Activated T-cell treated with anti-CD3 and anti-CD28 coated beads, Interleukin-2, amount 50 U/mL, for 48 hours (primary cell): Measurements from ENCODE around the gene APELA.
"Not testable (repeated sequence)": the region's sequence is repeated elsewhere in the genome, so short reads cannot be mapped to it uniquely, and the experiment has no call there.

Experiments
- DNase-seq, 2 experiments: peaks; one replicate each; pipeline ENCODE4 v3.0.0-alpha.2; 2020

The APELA gene

DNA sequence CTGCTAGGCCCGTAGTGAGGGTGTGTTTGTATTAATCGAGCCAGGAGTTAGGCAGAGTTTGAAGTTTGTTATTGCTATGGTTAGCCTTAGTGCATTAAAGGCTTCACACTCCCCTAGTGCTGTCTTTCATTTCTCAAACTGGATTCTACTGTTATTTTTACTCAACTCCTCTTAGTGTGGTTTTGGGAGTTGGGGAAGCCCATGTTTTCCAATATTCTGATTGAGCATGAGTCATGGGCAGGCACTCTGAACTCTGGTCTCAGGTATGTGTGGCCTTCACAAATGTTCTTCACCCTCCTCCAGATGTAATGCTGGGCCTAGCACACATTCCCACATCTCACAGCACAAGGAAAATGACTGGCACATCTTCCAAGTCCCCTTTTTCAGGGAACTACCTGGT lies 50.1 kb downstream of the APELA start:
- not testable (repeated sequence) for DNase-seq

DNA sequence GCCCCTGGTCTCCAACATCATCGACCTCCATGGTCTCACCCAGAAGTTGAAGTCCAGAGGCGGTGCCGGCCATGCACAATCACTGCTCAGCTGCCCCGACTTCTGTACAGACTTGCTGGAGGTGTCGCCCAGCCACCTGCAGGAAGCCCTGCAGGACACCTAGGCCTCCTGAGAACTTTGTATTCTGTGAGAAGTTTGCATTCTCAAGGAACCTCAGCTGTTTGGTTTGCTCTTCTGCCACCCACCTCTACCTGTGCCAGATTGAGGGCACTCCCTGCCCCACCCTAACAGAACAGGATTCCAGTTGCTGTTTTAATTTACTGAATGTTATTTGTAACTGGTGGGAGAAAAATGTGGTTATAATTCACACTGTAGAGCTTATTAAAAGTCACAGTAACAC lies 53.7 kb downstream of the APELA start:
- no peak for DNase-seq

DNA sequence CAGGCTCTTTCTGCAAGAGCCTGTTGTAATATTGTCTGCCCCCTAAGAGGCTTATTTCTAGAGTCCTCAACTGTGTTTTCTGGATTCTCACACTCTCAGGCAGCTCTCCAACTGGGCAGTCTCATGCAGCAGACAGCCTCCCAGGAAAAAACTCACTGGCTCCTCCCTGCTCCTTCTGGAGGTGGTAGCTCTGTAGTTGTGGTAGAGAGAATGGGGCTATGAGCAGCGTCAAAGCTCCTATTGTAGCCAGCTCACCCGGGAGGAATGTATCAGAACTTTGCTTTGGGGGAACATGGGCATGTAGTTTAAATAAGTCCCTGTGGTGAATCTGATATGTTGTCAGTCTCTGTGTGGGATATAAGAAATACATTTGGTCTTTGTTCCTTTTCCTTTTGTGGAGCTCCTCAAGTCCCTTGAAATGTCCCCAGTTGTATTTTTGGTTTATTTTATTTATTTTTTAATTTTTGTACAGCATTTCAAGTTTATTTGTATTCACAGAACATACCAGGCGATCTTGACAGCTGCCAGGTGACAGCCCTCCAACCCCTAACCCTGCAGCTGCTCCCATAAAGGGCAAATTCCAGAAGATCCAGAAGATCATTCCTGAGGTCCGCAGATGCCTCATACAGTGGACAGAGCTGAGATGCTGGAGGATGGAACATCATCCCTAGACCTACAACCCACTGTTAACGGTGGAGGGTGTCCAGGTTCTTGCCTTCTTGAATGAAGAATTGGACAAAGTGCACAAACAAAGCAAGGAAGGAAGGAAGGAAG lies 54.8 kb downstream of the APELA start:
- DNase-seq: no peak

DNA sequence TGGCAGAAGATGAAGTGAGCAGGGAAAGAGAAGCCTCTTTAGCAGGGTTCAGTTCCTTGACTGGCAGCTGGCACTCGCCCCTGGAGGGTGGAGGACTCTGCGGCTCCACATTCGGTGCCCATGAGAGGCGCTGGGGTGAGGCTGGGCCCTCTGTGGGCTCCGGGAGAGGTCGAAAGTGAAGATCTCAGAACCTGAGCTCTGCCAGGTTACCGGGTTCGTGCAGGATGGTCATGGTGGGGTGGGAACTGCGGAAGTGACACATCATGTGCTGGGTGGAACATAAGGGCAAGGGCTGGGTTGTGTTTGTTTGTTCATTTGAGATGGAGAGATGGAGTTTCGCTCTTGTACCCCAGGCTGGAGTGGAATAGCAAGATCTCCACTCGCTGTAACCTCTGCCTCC lies 56.3 kb downstream of the APELA start:
- no peak for DNase-seq

DNA sequence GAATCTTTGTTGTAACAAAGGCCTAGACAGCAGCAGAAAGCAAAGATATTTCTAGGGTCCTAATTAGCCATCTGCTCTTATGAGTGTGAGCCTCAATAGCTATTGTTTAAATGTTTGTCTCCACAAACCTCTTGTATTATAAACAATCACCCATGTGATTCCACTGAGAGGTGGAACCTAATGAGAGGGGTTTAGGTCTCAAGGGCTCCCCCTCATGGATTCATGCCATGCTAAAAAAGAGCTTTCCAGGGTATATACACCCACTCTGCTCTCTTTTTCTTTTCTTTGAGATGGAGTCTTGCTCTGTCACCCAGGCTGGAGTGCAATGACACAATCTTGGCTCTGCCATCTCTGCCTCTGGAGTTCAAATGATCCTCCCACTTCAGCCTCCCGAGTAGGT lies 58.4 kb downstream of the APELA start:
- no peak for DNase-seq

DNA sequence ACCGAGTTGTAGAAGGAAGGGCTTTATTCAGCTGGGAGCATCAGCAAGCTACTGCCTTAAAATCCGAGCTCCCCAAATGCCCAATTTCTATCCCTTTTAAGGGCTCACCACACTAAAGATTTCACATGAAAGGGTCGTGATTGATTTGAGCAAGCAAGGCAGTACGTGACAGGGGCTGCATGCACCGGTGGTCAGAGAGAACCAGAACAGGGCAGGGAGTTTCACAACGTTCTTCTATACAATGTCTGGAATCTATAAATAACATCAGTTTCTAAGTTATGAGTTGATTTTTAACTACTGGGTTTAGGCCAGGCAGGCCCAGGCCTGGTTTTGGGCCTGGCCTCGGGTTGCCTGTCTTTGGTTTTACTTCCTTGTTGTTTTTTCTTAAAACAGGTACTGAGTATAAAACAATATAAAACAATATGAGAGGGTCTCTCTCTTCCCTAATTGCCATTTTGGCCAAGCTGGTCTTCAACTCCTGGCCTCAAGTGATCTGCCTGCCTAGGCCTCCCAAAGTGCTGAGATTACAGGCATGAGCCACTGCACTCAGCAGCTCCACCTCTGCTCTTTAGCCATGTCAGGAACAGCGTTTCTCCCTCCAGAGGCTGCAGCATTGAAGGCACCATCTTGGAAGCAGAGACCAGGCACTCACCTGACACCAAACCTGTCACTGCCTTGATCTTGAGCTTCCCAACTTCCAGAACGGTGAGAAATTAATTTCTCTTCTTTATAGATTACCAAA lies 59.1 kb downstream of the APELA start:
- DNase-seq: not testable (repeated sequence)

DNA sequence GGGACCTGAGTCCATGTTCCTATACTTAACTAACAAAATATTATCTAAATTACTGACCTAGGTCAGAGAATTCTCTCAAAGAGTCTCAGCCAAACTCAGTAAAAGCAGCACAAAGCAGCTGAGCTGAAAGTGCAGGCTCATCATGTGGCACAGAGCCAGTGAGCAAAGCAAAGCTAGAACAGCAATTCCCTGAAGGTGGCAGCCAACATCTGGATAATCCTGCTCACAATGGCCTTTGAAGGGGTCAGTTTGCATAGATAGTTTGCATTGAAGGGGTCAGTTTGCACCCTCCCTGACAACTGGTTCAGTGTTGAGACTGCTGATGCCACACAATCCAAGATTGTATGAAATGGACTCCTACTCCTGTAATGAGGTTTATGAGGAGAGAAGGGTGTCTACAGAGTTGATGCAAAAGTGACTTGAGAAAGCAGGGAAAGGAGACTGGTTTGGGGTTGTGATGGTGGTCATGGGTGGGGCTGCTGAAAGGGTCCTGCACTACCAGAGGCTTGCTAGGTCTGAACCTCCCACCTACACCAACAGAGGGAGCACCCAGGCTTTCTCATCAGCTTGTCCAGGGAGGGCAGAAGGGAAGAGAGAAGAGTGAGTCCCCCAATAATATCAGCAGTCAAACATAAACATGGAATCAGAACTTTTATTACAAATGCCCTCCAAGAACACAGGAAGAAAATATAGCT lies 60.7 kb downstream of the APELA start:
- no peak for DNase-seq

DNA sequence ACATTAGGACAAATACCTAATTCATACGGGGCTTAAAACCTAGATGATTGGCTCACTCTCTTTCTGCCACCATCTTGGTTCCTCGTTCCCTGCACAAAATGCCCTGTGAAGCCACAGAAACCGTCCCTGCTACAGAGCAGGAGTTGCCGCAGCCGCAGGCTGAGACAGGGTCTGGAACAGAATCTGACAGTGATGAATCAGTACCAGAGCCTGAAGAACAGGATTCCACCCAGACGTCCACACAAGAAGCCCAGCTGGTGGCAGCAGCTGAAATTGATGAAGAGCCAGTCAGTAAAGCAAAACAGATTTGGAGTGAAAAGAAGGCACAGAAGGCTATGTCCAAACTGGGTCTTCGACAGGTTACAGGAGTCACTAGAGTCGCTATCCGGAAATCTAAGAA lies 66.2 kb downstream of the APELA start:
- DNase-seq: no peak

DNA sequence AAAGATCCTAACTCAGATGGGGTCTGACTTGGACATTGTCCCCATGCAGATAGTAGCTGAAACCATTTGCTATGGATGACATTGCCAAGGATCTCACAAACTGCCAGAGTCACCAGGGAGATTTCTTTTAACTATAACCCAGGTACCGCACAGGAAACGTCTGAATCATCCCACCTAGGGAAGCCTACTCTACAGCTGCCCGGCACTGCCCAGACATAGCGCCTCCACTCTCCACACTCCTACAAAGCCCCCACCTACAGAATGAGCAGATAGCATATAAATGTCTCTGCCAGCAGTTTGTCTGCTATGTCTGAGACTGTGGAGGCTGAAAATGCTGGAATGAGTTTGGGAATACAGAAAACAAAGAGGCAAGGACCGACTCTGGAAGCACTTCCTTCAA lies 68.2 kb downstream of the APELA start:
- DNase-seq: no peak

DNA sequence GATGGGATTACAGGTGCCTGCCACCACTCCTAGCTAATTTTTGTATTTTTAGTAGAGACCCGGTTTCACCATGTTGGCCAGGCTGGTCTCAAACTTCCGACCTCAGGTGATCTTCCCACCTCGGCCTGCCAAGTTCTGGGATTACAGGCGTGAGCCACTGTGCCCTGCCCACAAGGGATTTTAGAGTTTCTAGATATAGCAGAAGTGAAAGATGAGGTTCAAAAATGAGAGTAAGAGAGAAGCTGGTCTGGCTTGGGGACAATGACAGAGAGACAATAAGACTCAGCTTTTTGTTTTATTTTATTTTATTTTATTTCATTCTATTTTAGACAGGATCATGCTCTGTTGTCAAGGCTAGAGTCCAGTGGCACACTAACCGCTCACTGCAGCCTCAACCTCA lies 69.8 kb downstream of the APELA start:
- DNase-seq: no peak
